ENCODE data around the gene RSPH9.
A peak's percentile ranks its signal among the peaks of the same experiment; 100 is the strongest.
"Not testable (repeated sequence)": the region's sequence is repeated elsewhere in the genome, so short reads cannot be mapped to it uniquely, and the experiment has no call there.

Gene RSPH9

GRCh38 chr6:43630980-43631619, 13.7 kb upstream of the RSPH9 start:
- H3K27ac ChIP-seq (ENCODE audit: low read length) = no peak overlapping the region
- H3K9me3 ChIP-seq (ENCODE audit: control insufficient read depth, low read depth, low read length) = no peaks in the 10 kb centered on the region
- H3K27me3 ChIP-seq (ENCODE audit: control insufficient read depth, insufficient read depth, low read length) = no peaks in the 10 kb centered on the region
- peaks cover under 1% of the 10 kb centered on the region for H3K4me1 ChIP-seq (ENCODE audit: control insufficient read depth, low read depth, low read length)
- no peak overlapping the region for H3K4me3 ChIP-seq (ENCODE audit: low read length)
- H3K36me3 ChIP-seq (ENCODE audit: control insufficient read depth, low read depth, low read length) = peaks cover 7% of the 10 kb centered on the region
- H3K9ac ChIP-seq (ENCODE audit: low read length) = no peak overlapping the region

DNA sequence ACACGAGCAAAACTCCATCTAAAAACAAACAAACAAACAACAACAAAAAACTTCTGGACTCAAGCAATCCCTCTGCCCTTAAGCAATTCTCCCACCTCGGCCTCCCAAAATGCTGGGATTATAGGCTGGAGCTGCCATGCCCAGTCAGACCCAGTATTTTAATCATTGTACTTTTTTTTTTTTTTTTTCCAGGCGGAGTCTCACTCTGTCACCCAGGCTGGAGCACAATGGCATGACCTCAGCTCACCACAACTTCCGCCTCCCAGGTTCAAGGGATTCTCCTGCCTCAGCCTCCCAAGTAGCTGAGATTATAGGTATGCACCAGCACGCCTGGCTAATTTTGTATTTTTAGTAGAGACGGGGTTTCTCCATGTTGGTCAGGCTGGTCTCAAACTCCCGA, 11.8 kb upstream of the RSPH9 start:
- not testable (repeated sequence) for H3K36me3 ChIP-seq (ENCODE audit: control insufficient read depth, low read depth, low read length); H3K9me3 ChIP-seq (ENCODE audit: control insufficient read depth, low read depth, low read length); H3K4me3 ChIP-seq (ENCODE audit: low read length); H3K9ac ChIP-seq (ENCODE audit: low read length); H3K27me3 ChIP-seq (ENCODE audit: control insufficient read depth, insufficient read depth, low read length); H3K27ac ChIP-seq (ENCODE audit: low read length); H3K4me1 ChIP-seq (ENCODE audit: control insufficient read depth, low read depth, low read length)

GRCh38 chr6:43634702-43635303, 10.0 kb upstream of the RSPH9 start:
- Histone ChIP-seq H3K9me3 (ENCODE audit: control insufficient read depth, low read depth, low read length) (no peaks in the 10 kb centered on the region), H3K27me3 (ENCODE audit: control insufficient read depth, insufficient read depth, low read length) (no peaks in the 10 kb centered on the region), H3K4me3 (ENCODE audit: low read length) (no peak overlapping the region), H3K4me1 (ENCODE audit: control insufficient read depth, low read depth, low read length) (peaks cover 6% of the 10 kb centered on the region), H3K9ac (ENCODE audit: low read length) (no peak overlapping the region), H3K36me3 (ENCODE audit: control insufficient read depth, low read depth, low read length) (peaks cover 14% of the 10 kb centered on the region), H3K27ac (ENCODE audit: low read length) (no peak overlapping the region)

- H3K9ac ChIP-seq (ENCODE audit: low read length) = peak within 1 kb of the TSS; percentile 92
Measured at GRCh38 chr6:43635387-43636307, 9.2 kb upstream of the RSPH9 start, which contains the start of gene MAD2L1BP. Gene MAD2L1BP, plus strand, starts transcription at chr6:43635840. Its CDS starts 36 bp downstream, at chr6:43635876.

GRCh38 chr6:43636308-43636659, 8.6 kb upstream of the RSPH9 start:
- Histone ChIP-seq H3K9me3 (ENCODE audit: control insufficient read depth, low read depth, low read length) (no peaks in the 10 kb centered on the region), H3K27ac (ENCODE audit: low read length) (peak overlapping the region; percentile 78), H3K9ac (ENCODE audit: low read length) (peak overlapping the region; percentile 92), H3K4me1 (ENCODE audit: control insufficient read depth, low read depth, low read length) (peaks cover 6% of the 10 kb centered on the region), H3K36me3 (ENCODE audit: control insufficient read depth, low read depth, low read length) (peaks cover 28% of the 10 kb centered on the region), H3K27me3 (ENCODE audit: control insufficient read depth, insufficient read depth, low read length) (no peaks in the 10 kb centered on the region), H3K4me3 (ENCODE audit: low read length) (peak overlapping the region; percentile 97)

More at GRCh38 chr6:43635387-43636307, 9.2 kb upstream of the RSPH9 start, which contains the start of gene MAD2L1BP:
- Histone ChIP-seq H3K36me3 (ENCODE audit: control insufficient read depth, low read depth, low read length) (peaks cover 23% of the 10 kb centered on the region), H3K27me3 (ENCODE audit: control insufficient read depth, insufficient read depth, low read length) (no peaks in the 10 kb centered on the region), H3K27ac (ENCODE audit: low read length) (peak within 1 kb of the TSS; percentile 78), H3K4me1 (ENCODE audit: control insufficient read depth, low read depth, low read length) (peaks cover 6% of the 10 kb centered on the region), H3K9me3 (ENCODE audit: control insufficient read depth, low read depth, low read length) (no peaks in the 10 kb centered on the region), H3K4me3 (ENCODE audit: low read length) (peak within 1 kb of the TSS; percentile 97)

GRCh38 chr6:43639984-43640800, 4.6 kb upstream of the RSPH9 start:
- no peak overlapping the region for H3K9ac ChIP-seq (ENCODE audit: low read length)
- no peaks in the 10 kb centered on the region for H3K9me3 ChIP-seq (ENCODE audit: control insufficient read depth, low read depth, low read length)
- H3K4me3 ChIP-seq (ENCODE audit: low read length) = no peak overlapping the region
- no peak overlapping the region for H3K27ac ChIP-seq (ENCODE audit: low read length)
- peaks cover 30% of the 10 kb centered on the region for H3K36me3 ChIP-seq (ENCODE audit: control insufficient read depth, low read depth, low read length)
- peaks cover 10% of the 10 kb centered on the region for H3K4me1 ChIP-seq (ENCODE audit: control insufficient read depth, low read depth, low read length)
- no peaks in the 10 kb centered on the region for H3K27me3 ChIP-seq (ENCODE audit: control insufficient read depth, insufficient read depth, low read length)

- H3K4me1 ChIP-seq (ENCODE audit: control insufficient read depth, low read depth, low read length) = peaks cover 4% of the 10 kb centered on the region
- H3K27me3 ChIP-seq (ENCODE audit: control insufficient read depth, insufficient read depth, low read length) = no peaks in the 10 kb centered on the region
- no peaks in the 10 kb centered on the region for H3K9me3 ChIP-seq (ENCODE audit: control insufficient read depth, low read depth, low read length)
- H3K27ac ChIP-seq (ENCODE audit: low read length) = no peak overlapping the region
- peaks cover 8% of the 10 kb centered on the region for H3K36me3 ChIP-seq (ENCODE audit: control insufficient read depth, low read depth, low read length)
- H3K4me3 ChIP-seq (ENCODE audit: low read length) = peak overlapping the region; percentile 70
- H3K9ac ChIP-seq (ENCODE audit: low read length) = peak overlapping the region; percentile 9
Measured at GRCh38 chr6:43645613-43645964, 753 bp downstream of the RSPH9 start.

DNA sequence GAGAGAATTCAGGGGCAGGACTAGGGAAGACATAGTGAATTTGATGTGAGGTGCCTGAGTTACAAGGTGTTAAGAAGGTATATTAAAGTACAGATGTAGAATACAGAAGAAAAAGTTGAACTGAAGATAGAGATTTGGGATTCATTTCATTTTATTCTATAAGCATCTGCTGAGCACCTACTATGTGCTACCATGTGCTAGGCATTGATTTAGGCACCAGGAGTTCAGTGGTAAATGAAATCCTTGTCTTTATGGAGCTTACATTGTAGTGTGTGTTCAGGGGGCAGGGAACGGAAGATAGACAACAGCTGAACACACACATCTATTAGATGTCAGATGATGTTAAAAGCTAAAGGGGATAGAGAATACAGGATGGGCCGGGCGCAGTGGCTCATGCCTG, 2.8 kb downstream of the RSPH9 start:
- Histone ChIP-seq H3K9ac (ENCODE audit: low read length) (no peak overlapping the region), H3K27ac (ENCODE audit: low read length) (no peak overlapping the region), H3K27me3 (ENCODE audit: control insufficient read depth, insufficient read depth, low read length) (no peaks in the 10 kb centered on the region), H3K4me3 (ENCODE audit: low read length) (no peak overlapping the region), H3K9me3 (ENCODE audit: control insufficient read depth, low read depth, low read length) (no peaks in the 10 kb centered on the region), H3K36me3 (ENCODE audit: control insufficient read depth, low read depth, low read length) (no peaks in the 10 kb centered on the region), H3K4me1 (ENCODE audit: control insufficient read depth, low read depth, low read length) (peaks cover 4% of the 10 kb centered on the region)

- no peak overlapping the region for H3K9ac ChIP-seq (ENCODE audit: low read length)
Measured at GRCh38 chr6:43648248-43648647, 3.4 kb downstream of the RSPH9 start.

DNA sequence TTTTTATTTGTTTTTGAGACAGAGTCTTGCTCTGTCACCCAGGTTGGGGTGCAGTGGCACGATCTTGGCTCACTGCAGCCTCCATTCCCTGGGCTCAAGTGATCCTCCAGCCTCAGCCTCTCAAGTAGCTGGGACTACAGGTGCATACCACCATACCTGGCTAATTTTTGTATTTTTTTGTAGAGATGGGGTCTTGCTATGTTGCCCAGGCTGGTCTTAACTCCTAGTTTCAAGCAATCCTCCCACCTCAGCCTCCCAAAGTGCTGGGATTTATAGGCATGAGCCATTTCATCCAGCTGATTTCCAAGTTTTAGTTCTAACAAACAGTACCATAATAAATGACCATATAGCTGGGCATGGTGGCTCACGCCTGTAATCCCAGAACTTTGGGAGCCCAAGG, 8.0 kb downstream of the RSPH9 start:
- H3K4me3 ChIP-seq (ENCODE audit: low read length); H3K27ac ChIP-seq (ENCODE audit: low read length); H3K4me1 ChIP-seq (ENCODE audit: control insufficient read depth, low read depth, low read length); H3K9me3 ChIP-seq (ENCODE audit: control insufficient read depth, low read depth, low read length); H3K9ac ChIP-seq (ENCODE audit: low read length); H3K36me3 ChIP-seq (ENCODE audit: control insufficient read depth, low read depth, low read length); H3K27me3 ChIP-seq (ENCODE audit: control insufficient read depth, insufficient read depth, low read length): not testable (repeated sequence)

More at GRCh38 chr6:43648248-43648647, 3.4 kb downstream of the RSPH9 start:
- Histone ChIP-seq H3K36me3 (ENCODE audit: control insufficient read depth, low read depth, low read length) (no peaks in the 10 kb centered on the region), H3K9me3 (ENCODE audit: control insufficient read depth, low read depth, low read length) (no peaks in the 10 kb centered on the region), H3K27ac (ENCODE audit: low read length) (no peak overlapping the region), H3K4me1 (ENCODE audit: control insufficient read depth, low read depth, low read length) (peaks cover 4% of the 10 kb centered on the region), H3K4me3 (ENCODE audit: low read length) (no peak overlapping the region), H3K27me3 (ENCODE audit: control insufficient read depth, insufficient read depth, low read length) (no peaks in the 10 kb centered on the region)

- Histone ChIP-seq H3K4me3 (ENCODE audit: low read length) (no peak overlapping the region), H3K27me3 (ENCODE audit: control insufficient read depth, insufficient read depth, low read length) (no peaks in the 10 kb centered on the region), H3K9me3 (ENCODE audit: control insufficient read depth, low read depth, low read length) (no peaks in the 10 kb centered on the region), H3K9ac (ENCODE audit: low read length) (no peak overlapping the region), H3K27ac (ENCODE audit: low read length) (no peak overlapping the region), H3K36me3 (ENCODE audit: control insufficient read depth, low read depth, low read length) (no peaks in the 10 kb centered on the region), H3K4me1 (ENCODE audit: control insufficient read depth, low read depth, low read length) (peaks cover 4% of the 10 kb centered on the region)
Measured at GRCh38 chr6:43657221-43657802, 12.5 kb downstream of the RSPH9 start.
